ENCODE data around the gene TGFBR1. TPM values are rescaled to one million over a fixed set of nuclear protein-coding genes. Genes with fewer than 3 reads are reported as not detected.
A peak's percentile ranks its signal among the peaks of the same experiment; 100 is the strongest.

TGFBR1 gene
- total RNA-seq, 1 donor from 2014 or later: 138 TPM

DNA sequence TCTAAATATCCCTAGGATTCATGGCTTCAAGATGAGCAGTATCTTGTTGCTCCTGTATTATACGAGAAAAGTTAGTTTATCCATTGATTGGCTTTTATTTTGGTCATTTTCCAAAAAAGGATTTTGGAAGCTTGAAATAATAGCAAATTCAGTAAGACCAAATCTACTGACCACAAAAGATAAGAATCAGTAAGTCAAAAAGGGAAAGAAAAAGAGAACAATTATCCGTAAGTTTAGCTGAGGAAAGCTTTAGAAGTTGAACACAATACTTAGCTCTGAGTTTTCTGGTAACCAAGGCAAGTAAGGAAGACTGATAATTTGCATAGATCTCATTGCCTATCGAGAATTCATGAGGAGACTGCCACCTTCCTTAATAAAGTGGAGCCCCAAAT is 9.1 kb downstream of the TGFBR1 start:
- DNase-seq (ENCODE audit: low spot score): no peak
- Histone ChIP-seq H3K9ac (no peak overlapping the region), H3F3A (ENCODE audit: low read depth) (peaks cover 31% of the 10 kb centered on the region), H3K36me3 (no peaks in the 10 kb centered on the region), H3K27me3 (no peaks in the 10 kb centered on the region), H4K20me1 (ENCODE audit: low read depth) (peaks cover 96% of the 10 kb centered on the region), H3K9me3 (ENCODE audit: low read depth) (no peaks in the 10 kb centered on the region), H3K79me2 (ENCODE audit: low read depth) (peaks cover 100% of the 10 kb centered on the region), H2AFZ (replicated peaks) (no peak overlapping the region), H3K27ac (no peak overlapping the region), H3K4me3 (no peak overlapping the region), H3K4me1 (peaks cover 47% of the 10 kb centered on the region), H3K4me2 (peak overlapping the region; percentile 8)
- Mint-ChIP-seq H3K36me3 (peaks cover 50% of the 10 kb centered on the region), H3K27ac (no peak overlapping the region), H3K4me1 (peaks cover 12% of the 10 kb centered on the region), H3K4me3 (no peak overlapping the region), H3K27me3 (ENCODE audit: insufficient read depth, low read depth) (no peaks in the 10 kb centered on the region), H3K9me3 (peaks cover 39% of the 10 kb centered on the region)
- TF ChIP-seq EZH2phosphoT487 (IDR thresholded peaks at IDR 0.05) (no peak), EZH2 (IDR thresholded peaks at IDR 0.05) (no peak)
- TF ChIP-seq, protein P1, sequence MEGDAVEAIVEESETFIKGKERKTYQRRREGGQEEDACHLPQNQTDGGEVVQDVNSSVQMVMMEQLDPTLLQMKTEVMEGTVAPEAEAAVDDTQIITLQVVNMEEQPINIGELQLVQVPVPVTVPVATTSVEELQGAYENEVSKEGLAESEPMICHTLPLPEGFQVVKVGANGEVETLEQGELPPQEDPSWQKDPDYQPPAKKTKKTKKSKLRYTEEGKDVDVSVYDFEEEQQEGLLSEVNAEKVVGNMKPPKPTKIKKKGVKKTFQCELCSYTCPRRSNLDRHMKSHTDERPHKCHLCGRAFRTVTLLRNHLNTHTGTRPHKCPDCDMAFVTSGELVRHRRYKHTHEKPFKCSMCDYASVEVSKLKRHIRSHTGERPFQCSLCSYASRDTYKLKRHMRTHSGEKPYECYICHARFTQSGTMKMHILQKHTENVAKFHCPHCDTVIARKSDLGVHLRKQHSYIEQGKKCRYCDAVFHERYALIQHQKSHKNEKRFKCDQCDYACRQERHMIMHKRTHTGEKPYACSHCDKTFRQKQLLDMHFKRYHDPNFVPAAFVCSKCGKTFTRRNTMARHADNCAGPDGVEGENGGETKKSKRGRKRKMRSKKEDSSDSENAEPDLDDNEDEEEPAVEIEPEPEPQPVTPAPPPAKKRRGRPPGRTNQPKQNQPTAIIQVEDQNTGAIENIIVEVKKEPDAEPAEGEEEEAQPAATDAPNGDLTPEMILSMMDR (IDR thresholded peaks at IDR 0.05): no peak

DNA sequence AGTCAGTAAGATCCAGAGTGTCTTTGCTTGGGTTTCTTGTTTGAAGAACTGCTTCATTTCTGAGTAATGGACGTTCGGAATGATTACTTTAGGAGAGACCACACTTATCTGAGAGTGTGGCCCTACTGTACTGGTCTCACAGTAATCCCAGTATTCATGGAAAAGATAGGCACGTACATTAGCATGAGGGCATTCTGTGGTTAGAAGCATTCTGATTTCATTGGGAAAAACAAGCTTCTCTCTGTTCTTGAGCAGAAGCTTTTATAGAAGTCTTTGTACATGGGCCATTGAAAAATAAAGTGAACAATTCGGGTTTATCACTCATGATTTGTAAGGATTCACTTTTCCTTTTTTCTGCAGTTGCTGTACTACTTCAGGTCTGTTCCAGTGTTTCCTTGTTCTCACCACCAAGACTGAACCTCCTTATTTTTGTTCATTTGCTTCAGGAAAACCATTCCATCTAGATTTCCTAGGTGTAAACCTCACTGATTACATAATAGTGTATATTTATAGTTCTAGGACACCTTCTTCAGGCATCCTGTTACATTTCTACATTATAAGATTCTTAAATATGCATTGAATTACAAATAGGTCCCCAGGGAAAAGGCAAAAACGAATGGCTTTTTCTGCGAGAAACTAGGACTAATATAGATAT is 10.1 kb downstream of the TGFBR1 start:
- H3K36me3 ChIP-seq: no peaks in the 10 kb centered on the region
- peak overlapping the region; percentile 56 for H3K4me2 ChIP-seq
- no peak overlapping the region for H3K27ac ChIP-seq
- DNase-seq (ENCODE audit: low spot score): no peak
- no peak overlapping the region for H3K27ac Mint-ChIP-seq
- peaks cover 96% of the 10 kb centered on the region for H4K20me1 ChIP-seq (ENCODE audit: low read depth)
- no peak overlapping the region for H3K4me3 Mint-ChIP-seq
- no peak overlapping the region for H2AFZ ChIP-seq (replicated peaks)
- H3K27me3 ChIP-seq: no peaks in the 10 kb centered on the region
- H3K9me3 Mint-ChIP-seq: peaks cover 40% of the 10 kb centered on the region
- H3F3A ChIP-seq (ENCODE audit: low read depth): peaks cover 31% of the 10 kb centered on the region
- peaks cover 100% of the 10 kb centered on the region for H3K79me2 ChIP-seq (ENCODE audit: low read depth)
- H3K9ac ChIP-seq: no peak overlapping the region
- no peaks in the 10 kb centered on the region for H3K27me3 Mint-ChIP-seq (ENCODE audit: insufficient read depth, low read depth)
- H3K4me1 ChIP-seq: peaks cover 47% of the 10 kb centered on the region
- H3K9me3 ChIP-seq (ENCODE audit: low read depth): no peaks in the 10 kb centered on the region
- no peak overlapping the region for H3K4me3 ChIP-seq
- H3K4me1 Mint-ChIP-seq: peaks cover 12% of the 10 kb centered on the region
- no peak for TF ChIP-seq EZH2 (IDR thresholded peaks at IDR 0.05)
- TF ChIP-seq EZH2phosphoT487 (IDR thresholded peaks at IDR 0.05): no peak
- TF ChIP-seq, protein P1 (IDR thresholded peaks at IDR 0.05): no peak
- peaks cover 47% of the 10 kb centered on the region for H3K36me3 Mint-ChIP-seq

DNA sequence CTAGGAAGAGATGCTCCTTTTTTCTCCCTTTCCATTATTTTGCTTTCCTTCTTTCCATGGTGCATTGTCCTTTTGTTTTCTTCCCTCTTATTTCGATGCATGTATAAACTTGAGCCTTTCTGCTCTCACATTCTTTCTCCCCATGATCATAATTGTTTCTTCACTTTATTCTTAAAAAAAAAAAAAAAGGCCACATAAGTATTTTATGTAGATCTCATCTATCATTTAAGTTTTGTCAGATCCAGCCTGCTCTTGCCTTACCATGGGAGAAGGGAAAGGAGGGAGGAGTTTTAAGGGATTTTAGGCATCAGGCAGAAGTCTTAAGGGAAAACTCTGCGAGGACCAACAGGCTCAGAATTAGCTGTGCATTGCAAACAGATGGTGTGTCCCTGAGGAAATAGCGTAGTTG is 11.1 kb downstream of the TGFBR1 start:
- Histone ChIP-seq H3K4me2 (peak overlapping the region; percentile 56), H3K36me3 (no peaks in the 10 kb centered on the region), H4K20me1 (ENCODE audit: low read depth) (peaks cover 96% of the 10 kb centered on the region), H3K9ac (no peak overlapping the region), H2AFZ (replicated peaks) (no peak overlapping the region), H3K4me1 (peaks cover 49% of the 10 kb centered on the region), H3K4me3 (peak overlapping the region; percentile 20), H3K27me3 (no peaks in the 10 kb centered on the region), H3K27ac (peak overlapping the region; percentile 55), H3K9me3 (ENCODE audit: low read depth) (no peaks in the 10 kb centered on the region), H3F3A (ENCODE audit: low read depth) (peaks cover 31% of the 10 kb centered on the region), H3K79me2 (ENCODE audit: low read depth) (peaks cover 100% of the 10 kb centered on the region)
- no peak overlapping the region for H3K27ac Mint-ChIP-seq
- no peaks in the 10 kb centered on the region for H3K27me3 Mint-ChIP-seq (ENCODE audit: insufficient read depth, low read depth)
- H3K36me3 Mint-ChIP-seq: peaks cover 42% of the 10 kb centered on the region
- peak; percentile 39 for DNase-seq (ENCODE audit: low spot score)
- H3K4me3 Mint-ChIP-seq: no peak overlapping the region
- TF ChIP-seq, protein P1 (IDR thresholded peaks at IDR 0.05): no peak
- TF ChIP-seq EZH2 (IDR thresholded peaks at IDR 0.05) (no peak), EZH2phosphoT487 (IDR thresholded peaks at IDR 0.05) (no peak)
- H3K9me3 Mint-ChIP-seq: peaks cover 43% of the 10 kb centered on the region
- H3K4me1 Mint-ChIP-seq: peaks cover 12% of the 10 kb centered on the region
